HG02852 (cell line): Measurements from ENCODE around the gene AQP9.
"Not testable (repeated sequence)": the region's sequence is repeated elsewhere in the genome, so short reads cannot be mapped to it uniquely, and the experiment has no call there.

ENCODE experiments used
- ATAC-seq: cut with Tn5 transposase; IDR thresholded peaks from one replicate; pipeline ENCODE4 v1.9.1; 2021; ENCODE audit warnings: mild to moderate bottlenecking, moderate library complexity; ENCODE audit not compliant: unreplicated experiment

The AQP9 gene, protein sequence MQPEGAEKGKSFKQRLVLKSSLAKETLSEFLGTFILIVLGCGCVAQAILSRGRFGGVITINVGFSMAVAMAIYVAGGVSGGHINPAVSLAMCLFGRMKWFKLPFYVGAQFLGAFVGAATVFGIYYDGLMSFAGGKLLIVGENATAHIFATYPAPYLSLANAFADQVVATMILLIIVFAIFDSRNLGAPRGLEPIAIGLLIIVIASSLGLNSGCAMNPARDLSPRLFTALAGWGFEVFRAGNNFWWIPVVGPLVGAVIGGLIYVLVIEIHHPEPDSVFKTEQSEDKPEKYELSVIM

DNA sequence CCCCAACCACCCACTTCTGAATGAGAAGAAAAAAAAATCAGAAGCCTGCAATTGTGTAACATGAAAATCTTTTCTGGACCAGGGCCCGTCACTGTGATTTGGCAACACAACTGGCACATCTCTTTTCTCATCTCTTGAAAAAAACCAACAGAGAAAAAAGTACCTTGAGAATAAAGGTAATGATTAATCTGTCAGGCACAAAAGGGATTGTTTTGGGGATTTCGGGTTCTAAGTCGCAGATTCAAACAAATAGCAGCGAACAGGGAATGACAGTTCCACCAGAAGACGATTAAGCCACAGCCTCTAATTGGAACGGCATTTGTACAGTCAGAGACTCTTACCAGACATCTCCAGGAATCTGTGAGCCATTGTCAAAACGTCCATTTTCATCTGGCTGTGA lies at the start of gene AQP9:
TSS of gene AQP9 (plus strand) at position 276 of the 400 bp plus-strand sequence. CDS start 185 bp downstream, outside the sequence.
- no peak for ATAC-seq

GRCh38 chr15:58095415-58095814 lies 42.8 kb upstream of the AQP9 start:
- no peak for ATAC-seq

GRCh38 chr15:58096529-58097084 lies 41.6 kb upstream of the AQP9 start:
- no peak for ATAC-seq

GRCh38 chr15:58103482-58103881 lies 34.7 kb upstream of the AQP9 start:
- no peak for ATAC-seq

DNA sequence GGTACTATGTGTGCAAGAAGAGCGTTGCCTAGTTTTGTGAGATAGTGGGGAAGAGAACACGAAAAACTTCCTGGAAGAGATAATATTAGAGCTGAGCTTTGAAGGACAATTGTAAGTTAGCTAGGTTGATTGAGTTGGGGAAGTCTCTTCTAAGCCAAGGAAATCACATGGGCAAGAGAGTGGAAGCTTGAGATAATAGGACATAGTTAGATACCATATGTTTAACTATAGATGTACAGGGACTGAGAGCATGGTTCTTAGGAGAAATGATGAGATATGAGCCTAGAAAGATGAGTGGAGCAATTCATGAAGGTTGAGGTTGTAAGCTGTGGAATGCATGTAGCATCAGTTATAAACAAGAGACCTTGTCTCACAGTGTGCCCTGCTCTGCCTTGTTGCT lies 30.1 kb upstream of the AQP9 start:
- no peak for ATAC-seq

GRCh38 chr15:58109419-58109818 lies 28.8 kb upstream of the AQP9 start:
- no peak for ATAC-seq

DNA sequence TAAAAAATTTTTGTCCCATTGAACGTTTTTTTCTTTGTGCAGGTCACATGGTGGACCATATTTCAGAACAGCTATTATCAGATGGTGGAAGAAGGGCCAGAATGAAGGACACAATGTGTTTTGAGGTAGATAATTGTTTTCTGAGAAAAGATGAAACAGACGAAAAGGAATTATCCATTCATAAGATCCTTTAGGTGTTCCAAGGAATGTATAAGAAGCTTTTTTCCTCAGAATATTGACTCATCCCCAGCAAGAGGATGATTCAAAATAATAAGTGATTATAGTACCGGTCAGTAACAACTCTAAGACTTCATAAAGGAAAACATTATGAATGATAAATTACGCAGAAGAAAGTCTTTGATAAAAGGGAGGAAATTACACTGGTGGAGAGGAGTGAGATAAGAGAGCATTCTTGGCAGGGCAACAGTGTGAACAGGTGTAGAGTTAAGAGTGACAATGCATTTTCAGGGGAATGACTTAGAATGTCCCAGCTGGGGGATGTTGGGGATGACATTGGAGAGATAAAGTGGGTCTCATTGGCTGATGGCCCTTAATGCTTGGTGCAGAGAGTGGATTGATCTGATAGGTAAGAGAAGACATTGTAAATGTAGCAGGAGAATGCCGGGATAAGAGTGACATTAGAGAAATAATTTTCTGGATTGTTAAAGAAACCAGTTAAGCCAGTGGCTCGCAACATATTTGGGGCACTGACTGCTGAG lies 27.0 kb upstream of the AQP9 start:
- ATAC-seq, result no peak

DNA sequence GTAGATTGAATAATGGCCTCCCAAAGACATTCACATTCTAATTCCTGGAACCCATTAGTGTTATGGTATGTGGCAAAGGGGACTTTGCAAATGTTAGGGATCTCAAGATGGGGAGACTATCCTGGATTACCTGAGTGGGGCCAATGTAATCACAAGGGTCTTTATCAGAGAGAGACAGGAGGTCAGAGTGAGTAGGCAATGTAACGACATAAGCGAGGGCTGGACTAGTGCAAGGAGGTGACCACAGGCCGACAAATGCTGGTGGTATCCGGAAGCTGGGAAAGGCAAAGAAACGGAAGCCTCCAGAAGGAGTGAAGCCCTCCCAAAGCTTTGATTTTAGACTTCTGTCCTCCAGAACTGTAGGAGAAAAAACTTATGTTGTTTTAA lies 26.5 kb upstream of the AQP9 start:
- ATAC-seq, result no peak

DNA sequence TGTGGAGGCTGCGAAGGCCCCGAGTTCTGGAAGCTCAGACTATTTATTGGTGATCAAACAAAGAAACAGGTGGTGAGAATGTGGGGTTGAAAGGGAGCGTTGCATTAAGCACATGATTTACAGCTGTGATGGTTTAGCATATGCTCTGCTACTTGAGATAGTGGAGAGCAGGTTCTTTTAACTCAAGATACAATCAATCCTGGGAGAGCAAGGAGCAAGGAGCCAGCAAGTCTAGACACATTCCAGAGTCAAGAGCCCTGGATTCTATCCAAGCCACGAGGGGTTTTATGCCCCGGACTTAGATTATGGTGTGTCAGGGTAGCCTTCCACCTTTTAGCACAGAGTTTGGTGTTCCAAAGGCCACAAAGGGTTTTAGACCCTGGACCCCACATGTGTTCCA lies 24.8 kb upstream of the AQP9 start:
- ATAC-seq, result not testable (repeated sequence)

DNA sequence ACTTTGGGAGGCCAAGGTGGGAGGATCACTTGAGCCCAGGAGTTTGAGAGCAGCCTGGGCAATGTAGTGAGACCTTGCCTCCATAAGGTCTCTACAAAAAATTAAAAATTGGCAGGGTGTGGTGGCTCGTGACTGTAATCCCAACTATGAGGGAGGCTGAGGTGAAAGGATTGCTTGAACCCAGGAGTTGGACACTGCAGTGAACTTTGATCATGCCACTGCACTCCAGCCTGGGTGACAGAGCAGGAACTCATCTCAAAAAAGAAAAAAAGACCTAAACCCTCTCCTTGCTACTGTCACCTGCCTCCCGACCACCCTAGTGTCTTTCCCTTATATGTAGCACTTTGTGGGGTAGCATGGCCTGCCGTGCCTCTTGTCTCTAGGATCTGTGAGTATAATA lies 23.8 kb upstream of the AQP9 start:
- ATAC-seq, result no peak

DNA sequence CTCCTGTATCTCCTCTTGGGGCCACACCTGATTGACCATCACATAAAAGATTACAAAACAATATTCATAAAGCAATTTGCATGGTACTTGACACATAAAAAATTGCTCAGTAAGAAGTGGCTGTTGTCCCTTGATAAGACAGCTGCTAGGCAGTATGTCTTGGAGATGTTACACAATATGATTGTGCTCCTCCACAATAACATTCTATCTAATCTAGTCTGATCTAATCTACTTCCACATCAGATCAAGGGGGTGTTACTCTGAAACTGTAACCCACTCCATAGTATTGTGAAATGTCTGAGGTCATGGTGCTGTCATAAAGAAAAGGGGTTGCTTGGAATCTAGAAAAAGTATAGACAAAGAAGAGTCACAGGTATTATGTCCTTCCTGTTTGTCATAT lies 23.4 kb upstream of the AQP9 start:
- ATAC-seq, result no peak

GRCh38 chr15:58115692-58116091 lies 22.5 kb upstream of the AQP9 start:
- ATAC-seq, result no peak

DNA sequence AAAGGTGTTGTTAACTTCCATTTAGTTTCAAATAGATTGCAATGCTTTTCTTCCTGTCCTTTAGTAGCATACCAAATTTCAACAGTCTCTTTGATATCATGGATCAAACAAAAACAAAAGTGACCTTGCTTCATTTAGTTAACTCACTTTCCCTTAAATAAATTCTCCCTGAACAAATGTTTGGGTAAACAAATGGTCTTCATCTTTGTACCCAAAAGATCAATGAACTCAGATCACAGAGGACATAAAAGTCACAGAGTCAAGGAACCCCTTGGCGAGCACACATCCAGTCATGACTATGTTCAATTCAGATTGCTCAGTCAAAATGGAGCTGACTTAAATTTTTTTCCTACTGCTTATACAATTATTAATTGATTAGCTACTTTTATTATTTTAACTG lies 20.6 kb upstream of the AQP9 start:
- no peak for ATAC-seq

- ATAC-seq, result no peak
These were observed 19.9 kb upstream of the AQP9 start for GRCh38 chr15:58118272-58118671.

GRCh38 chr15:58119016-58119415 lies 19.2 kb upstream of the AQP9 start:
- ATAC-seq, result no peak

GRCh38 chr15:58124585-58124984 lies 13.6 kb upstream of the AQP9 start:
- no peak for ATAC-seq

- ATAC-seq, result no peak
These were observed 12.8 kb upstream of the AQP9 start for GRCh38 chr15:58125333-58125732.

DNA sequence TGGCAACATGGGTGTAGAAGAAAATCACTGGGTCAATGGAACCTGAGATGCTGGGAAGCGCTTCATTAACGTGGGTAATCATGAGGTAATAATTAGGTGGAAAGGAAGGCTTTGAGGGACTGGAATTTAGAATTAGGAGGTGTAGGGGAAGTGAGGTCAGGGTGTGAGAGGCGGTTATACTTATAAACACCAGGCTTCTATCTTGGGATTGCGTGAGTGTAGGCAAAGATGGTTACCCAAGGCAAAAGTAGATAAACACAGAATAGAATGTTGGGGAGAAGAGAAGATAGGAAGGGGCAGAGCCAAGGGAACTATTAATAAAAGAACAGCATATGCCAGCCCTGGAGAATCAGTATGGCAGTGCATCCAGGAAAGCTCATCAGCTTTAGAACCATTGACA lies 3.3 kb upstream of the AQP9 start:
- no peak for ATAC-seq

- no peak for ATAC-seq
These were observed 2.5 kb upstream of the AQP9 start for GRCh38 chr15:58135511-58136174.

DNA sequence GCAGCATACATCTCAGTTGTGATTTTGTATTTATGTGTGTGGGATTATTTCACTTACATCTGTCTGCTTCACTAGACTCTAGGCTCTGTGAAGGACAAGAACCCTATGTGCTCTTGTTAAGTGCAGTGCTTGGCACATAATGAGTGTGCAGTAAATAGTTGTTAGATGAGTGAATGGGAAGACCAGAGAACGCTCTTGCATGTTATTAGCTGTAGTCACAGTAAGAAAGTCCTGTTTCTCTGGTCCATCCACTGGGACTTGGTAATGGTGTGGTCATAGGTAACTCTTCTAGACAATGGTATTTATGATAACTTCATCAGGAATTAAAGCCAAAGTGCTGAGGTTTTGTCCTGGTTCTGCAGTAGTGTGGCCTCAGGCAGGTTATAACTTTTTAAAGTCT lies 1.4 kb upstream of the AQP9 start:
- ATAC-seq, result no peak

DNA sequence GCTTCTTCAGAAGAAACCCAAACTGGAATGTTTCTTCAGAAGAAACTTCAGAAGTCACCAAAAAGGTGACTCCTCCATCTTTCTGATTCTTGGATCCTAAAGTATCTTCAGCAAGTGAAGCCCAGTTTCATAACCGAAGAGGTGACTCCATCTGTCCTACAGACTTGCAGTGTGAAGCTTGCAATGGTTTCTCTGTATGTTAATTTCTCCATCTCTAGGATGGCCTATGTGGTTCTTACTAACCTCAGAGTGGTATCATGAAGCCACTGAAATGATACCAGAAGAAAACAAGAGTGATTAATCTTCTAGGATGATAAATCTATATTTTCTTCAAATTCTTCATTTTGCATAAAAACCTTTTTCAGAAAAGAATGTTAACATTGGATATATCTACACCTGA lies 495 bp upstream of the AQP9 start:
- ATAC-seq, result no peak
